GM18951 (cell line): Measurements from ENCODE around the gene DCHS2.

Source experiments
- POLR2A ChIP-seq: IDR thresholded peaks from 4 replicates; pipeline ENCODE4 v1.6.1; 2011; ENCODE audit warnings: mild to moderate bottlenecking; ENCODE audit not compliant: insufficient read length, insufficient read depth; ENCODE audit errors: extremely low read depth
- in situ Hi-C: fragments of 300-500 bp; cut with MboI; formaldehyde crosslinking; loops from one replicate; pipeline ENCODE4 v1.12.0; 2022; ENCODE audit warnings: low sequenced_read_pairs, mixed read lengths, inconsistent platforms; ENCODE audit not compliant: unreplicated experiment

DCHS2 gene

GRCh38 chr4:154491341-154492271 lies at the start of gene DCHS2:
TSS of gene DCHS2 (minus strand) at chr4:154491799. CDS start at chr4:154491355, 444 bp downstream.
- in situ Hi-C loops: no loop called here
- peak; percentile 34 for TF ChIP-seq POLR2A

GRCh38 chr4:154534296-154534695 lies 42.7 kb upstream of the DCHS2 start:
- in situ Hi-C loops: no loop called here
- no peak for TF ChIP-seq POLR2A

GRCh38 chr4:154529728-154530519 lies 38.3 kb upstream of the DCHS2 start:
- in situ Hi-C loops: no loop called here
- TF ChIP-seq POLR2A: no peak

- in situ Hi-C loops: no loop called here
- TF ChIP-seq POLR2A: no peak
Observed at GRCh38 chr4:154528869-154529268, 37.3 kb upstream of the DCHS2 start.

GRCh38 chr4:154527308-154527707 lies 35.7 kb upstream of the DCHS2 start:
- in situ Hi-C loops: no loop called here
- TF ChIP-seq POLR2A: no peak

GRCh38 chr4:154526151-154526550 lies 34.6 kb upstream of the DCHS2 start:
- in situ Hi-C loops: no loop called here
- TF ChIP-seq POLR2A: no peak

- TF ChIP-seq POLR2A: no peak
- in situ Hi-C loops: loop anchor here (25.0 kb wide), 1 partner anchor 184 kb away; no protein-coding TSS in a partner anchor
Observed at GRCh38 chr4:154521607-154522006, 30.0 kb upstream of the DCHS2 start.

- in situ Hi-C loops: loop anchor here (25.0 kb wide), 1 partner anchor 182 kb away; no protein-coding TSS in a partner anchor
- no peak for TF ChIP-seq POLR2A
Observed at GRCh38 chr4:154519214-154519613, 27.6 kb upstream of the DCHS2 start.

- in situ Hi-C loops: loop anchor here (25.0 kb wide), 1 partner anchor 180 kb away; no protein-coding TSS in a partner anchor
- TF ChIP-seq POLR2A: no peak
Observed at GRCh38 chr4:154517591-154517990, 26.0 kb upstream of the DCHS2 start.

- in situ Hi-C loops: loop anchor here (25.0 kb wide), 1 partner anchor 179 kb away; no protein-coding TSS in a partner anchor
- TF ChIP-seq POLR2A: no peak
Observed at GRCh38 chr4:154516318-154517029, 24.9 kb upstream of the DCHS2 start.

GRCh38 chr4:154511981-154512380 lies 20.4 kb upstream of the DCHS2 start:
- in situ Hi-C loops: loop anchor here (25.0 kb wide), 1 partner anchor 175 kb away; no protein-coding TSS in a partner anchor
- TF ChIP-seq POLR2A: no peak

- TF ChIP-seq POLR2A: no peak
- in situ Hi-C loops: loop anchor here (25.0 kb wide), 1 partner anchor 174 kb away; no protein-coding TSS in a partner anchor
Observed at GRCh38 chr4:154511548-154511947, 19.9 kb upstream of the DCHS2 start.
